ENCODE results near the gene PCDHGA6.

The PCDHGA6 gene

DNA sequence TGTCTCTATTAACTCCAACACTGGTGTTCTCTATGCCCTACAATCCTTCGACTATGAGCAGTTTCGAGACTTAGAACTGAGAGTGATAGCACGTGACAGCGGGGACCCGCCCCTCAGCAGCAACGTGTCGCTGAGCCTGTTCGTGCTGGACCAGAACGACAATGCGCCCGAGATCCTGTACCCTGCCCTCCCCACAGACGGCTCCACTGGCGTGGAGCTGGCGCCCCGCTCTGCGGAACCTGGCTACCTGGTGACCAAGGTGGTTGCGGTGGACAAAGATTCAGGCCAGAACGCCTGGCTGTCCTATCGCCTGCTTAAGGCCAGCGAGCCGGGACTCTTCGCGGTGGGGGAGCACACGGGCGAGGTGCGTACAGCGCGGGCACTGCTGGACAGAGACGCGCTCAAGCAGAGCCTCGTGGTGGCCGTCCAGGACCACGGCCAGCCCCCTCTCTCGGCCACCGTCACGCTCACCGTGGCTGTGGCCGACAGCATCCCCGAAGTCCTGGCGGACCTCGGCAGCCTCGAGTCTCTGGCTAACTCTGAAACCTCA lies 49.1 kb downstream of the PCDHGA6 start:
- TF ChIP-seq, protein P1, sequence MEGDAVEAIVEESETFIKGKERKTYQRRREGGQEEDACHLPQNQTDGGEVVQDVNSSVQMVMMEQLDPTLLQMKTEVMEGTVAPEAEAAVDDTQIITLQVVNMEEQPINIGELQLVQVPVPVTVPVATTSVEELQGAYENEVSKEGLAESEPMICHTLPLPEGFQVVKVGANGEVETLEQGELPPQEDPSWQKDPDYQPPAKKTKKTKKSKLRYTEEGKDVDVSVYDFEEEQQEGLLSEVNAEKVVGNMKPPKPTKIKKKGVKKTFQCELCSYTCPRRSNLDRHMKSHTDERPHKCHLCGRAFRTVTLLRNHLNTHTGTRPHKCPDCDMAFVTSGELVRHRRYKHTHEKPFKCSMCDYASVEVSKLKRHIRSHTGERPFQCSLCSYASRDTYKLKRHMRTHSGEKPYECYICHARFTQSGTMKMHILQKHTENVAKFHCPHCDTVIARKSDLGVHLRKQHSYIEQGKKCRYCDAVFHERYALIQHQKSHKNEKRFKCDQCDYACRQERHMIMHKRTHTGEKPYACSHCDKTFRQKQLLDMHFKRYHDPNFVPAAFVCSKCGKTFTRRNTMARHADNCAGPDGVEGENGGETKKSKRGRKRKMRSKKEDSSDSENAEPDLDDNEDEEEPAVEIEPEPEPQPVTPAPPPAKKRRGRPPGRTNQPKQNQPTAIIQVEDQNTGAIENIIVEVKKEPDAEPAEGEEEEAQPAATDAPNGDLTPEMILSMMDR (IDR thresholded peaks at IDR 0.05; ENCODE audit: extremely low read depth, missing control alignments) = no peak
- no peak for DNase-seq (ENCODE audit: low spot score)

DNA sequence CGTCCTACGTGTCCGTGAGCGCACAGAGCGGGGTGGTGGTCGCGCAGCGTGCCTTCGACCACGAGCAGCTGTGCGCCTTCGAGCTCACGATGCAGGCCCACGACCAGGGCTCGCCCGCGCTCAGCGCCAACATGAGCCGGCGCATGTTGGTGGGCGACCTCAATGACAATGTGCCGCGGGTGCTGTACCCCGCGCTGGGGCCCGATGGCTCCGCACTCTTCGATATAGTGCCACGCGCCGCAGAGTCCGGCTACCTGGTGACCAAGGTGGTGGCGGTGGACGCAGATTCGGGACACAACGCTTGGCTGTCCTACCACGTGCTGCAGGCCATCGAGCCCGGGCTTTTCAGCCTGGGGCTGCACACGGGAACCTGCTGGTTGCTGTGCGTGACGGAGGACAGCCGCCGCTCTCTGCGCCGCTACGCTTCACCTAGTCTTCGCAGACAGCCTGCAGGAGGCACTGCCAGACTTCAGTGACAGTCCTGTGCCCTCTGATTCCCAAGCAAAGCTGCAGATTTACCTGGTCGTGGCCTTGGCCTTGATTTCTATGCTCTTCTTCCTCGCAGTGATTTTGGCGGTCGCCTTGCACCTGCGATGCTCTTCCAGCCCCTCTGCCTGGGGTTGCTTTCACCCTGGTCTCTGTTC lies 54.2 kb downstream of the PCDHGA6 start:
- no peak for DNase-seq (ENCODE audit: low spot score)
- TF ChIP-seq, protein P1 (IDR thresholded peaks at IDR 0.05; ENCODE audit: extremely low read depth, missing control alignments) = no peak

All from GM20000 (cell line).